HepG2 (cell line): ENCODE data around the gene SAMD4A. TPM values are rescaled to one million over a fixed set of nuclear protein-coding genes. Genes with fewer than 3 reads are reported as not detected.

ENCODE experiments used
- AGO2 ChIP-seq: fragments of 200-400 bp; formaldehyde crosslinking; optimal IDR thresholded peaks from 2 replicates; pipeline ENCODE3; 2017; ENCODE audit warnings: mild to moderate bottlenecking, low read depth, low read length, moderate library complexity
- MIER2 ChIP-seq: IDR thresholded peaks from 2 replicates; pipeline ENCODE4 v1.6.1; 2016; ENCODE audit warnings: missing biosample characterization, missing genetic modification reagents
- RBFOX2 ChIP-seq: fragments of 200-400 bp; formaldehyde crosslinking; IDR thresholded peaks from 2 replicates; pipeline ENCODE4 v1.6.1; 2017; ENCODE audit warnings: low read depth, mild to moderate bottlenecking, low read length
- SOX13 ChIP-seq, 3 experiments: fragments of 450-650 bp in 1 of 3; sonication (generic) in 1 of 3; formaldehyde crosslinking in 1 of 3; IDR thresholded peaks in 2 of 3; conservative IDR thresholded peaks in 1 of 3; 2 replicates each; pipeline versions ENCODE4 v1.5.0 to v1.6.1; 2016 to 2020; ENCODE audit warnings: antibody characterized with exemption in 1 of 3, mild to moderate bottlenecking in 1 of 3, missing compliant biosample characterization in 1 of 3, missing genetic modification reagents in 1 of 3, moderate library complexity in 1 of 3
- TCF7 ChIP-seq: sonication (generic); IDR thresholded peaks from 2 replicates; pipeline ENCODE4 v1.6.1; 2016; ENCODE audit warnings: antibody characterized with exemption, low read depth
- ZBTB20 ChIP-seq: sonication (generic); formaldehyde crosslinking; IDR thresholded peaks from 2 replicates; pipeline ENCODE4 v1.8.1; 2023; ENCODE audit warnings: missing genetic modification reagents, low read depth, mild to moderate bottlenecking, borderline replicate concordance
- ZBTB42 ChIP-seq: sonication (generic); formaldehyde crosslinking; IDR thresholded peaks from 2 replicates; pipeline ENCODE4 v1.5.0; 2020; ENCODE audit warnings: mild to moderate bottlenecking, missing genetic modification reagents
- ZFP41 ChIP-seq: sonication (generic); formaldehyde crosslinking; IDR thresholded peaks from 2 replicates; pipeline ENCODE4 v1.4.0; 2020; ENCODE audit warnings: mild to moderate bottlenecking, missing genetic modification reagents, borderline replicate concordance
- ZFYVE20 ChIP-seq: sonication (generic); formaldehyde crosslinking; IDR thresholded peaks from 2 replicates; pipeline ENCODE4 v1.8.0; 2023; ENCODE audit warnings: low read depth, mild to moderate bottlenecking, moderate library complexity, missing genetic modification reagents, borderline replicate concordance
- ZNF20 ChIP-seq: sonication (generic); formaldehyde crosslinking; IDR thresholded peaks from 2 replicates; pipeline ENCODE4 v1.4.0; 2020; ENCODE audit warnings: mild to moderate bottlenecking, moderate library complexity, missing genetic modification reagents
- ZNF569 ChIP-seq: sonication (generic); formaldehyde crosslinking; IDR thresholded peaks from 2 replicates; pipeline ENCODE4 v1.5.0; 2020; ENCODE audit warnings: mild to moderate bottlenecking, missing genetic modification reagents, moderate library complexity, borderline replicate concordance
- ZNF670 ChIP-seq: sonication (generic); formaldehyde crosslinking; IDR thresholded peaks from 2 replicates; pipeline ENCODE4 v1.8.0; 2022; ENCODE audit warnings: mild to moderate bottlenecking, missing genetic modification reagents, borderline replicate concordance
- ZNF772 ChIP-seq: sonication (generic); formaldehyde crosslinking; IDR thresholded peaks from 2 replicates; pipeline ENCODE4 v1.5.0; 2020; ENCODE audit warnings: mild to moderate bottlenecking, missing genetic modification reagents
- ZNF777 ChIP-seq: sonication (generic); formaldehyde crosslinking; IDR thresholded peaks from 2 replicates; pipeline ENCODE4 v1.4.0; 2020; ENCODE audit warnings: missing genetic modification reagents
- ZNF782 ChIP-seq: sonication (generic); formaldehyde crosslinking; IDR thresholded peaks from 2 replicates; pipeline ENCODE4 v1.4.0; 2020; ENCODE audit warnings: missing genetic modification reagents, mild to moderate bottlenecking, borderline replicate concordance
- ZNF83 ChIP-seq: sonication (generic); formaldehyde crosslinking; IDR thresholded peaks from 2 replicates; pipeline ENCODE4 v1.4.0; 2020; ENCODE audit warnings: missing genetic modification reagents, mild to moderate bottlenecking, borderline replicate concordance
- polyA plus RNA-seq, 8 experiments: library from polyadenylated mRNA; depleted of rRNA in 3 of 8; stranded (reverse) in 7 of 8; unstranded in 1 of 8; fragments of >200 nt; fragmentation: Illumina TruSeq in 4 of 8; extraction: Trizol in 4 of 8; gene quantifications; 2 replicates each; pipeline versions ENCODE4 v1.2.1 to v1.2.3, GENCODE V29; 2011 to 2016; ENCODE audit warnings: low read depth in 4 of 8, missing spikeins in 1 of 8, mixed read lengths in 1 of 8; ENCODE audit not compliant: insufficient read depth in 1 of 8
- total RNA-seq, 5 experiments: library from RNA; depleted of rRNA; stranded (reverse); fragments of >200 nt; fragmentation: Illumina TruSeq; extraction: Trizol; gene quantifications; 2 replicates each; pipeline ENCODE4 v1.2.3, GENCODE V29; 2016; ENCODE audit warnings: low read depth in 1 of 5
- TF ChIP-seq, protein P1 (sequence below): sonication (generic); formaldehyde crosslinking; IDR thresholded peaks from 2 replicates; pipeline ENCODE4 v1.5.0; 2020; ENCODE audit warnings: missing genetic modification reagents
- TF ChIP-seq, protein P2 (sequence below): sonication (generic); formaldehyde crosslinking; IDR thresholded peaks from 2 replicates; pipeline ENCODE4 v1.5.1; 2020; ENCODE audit warnings: mild to moderate bottlenecking, missing genetic modification reagents, borderline replicate concordance
- TF ChIP-seq, protein P3 (sequence below): sonication (generic); formaldehyde crosslinking; IDR thresholded peaks from 2 replicates; pipeline ENCODE4 v1.5.0; 2020; ENCODE audit warnings: mild to moderate bottlenecking, missing genetic modification reagents

Gene SAMD4A
- total and polyA plus RNA-seq, 2 of the 13 experiments (the other 11 are each of a cell fraction or from before 2014, with no cell fraction given) = 11.8 to 13.0 TPM

DNA sequence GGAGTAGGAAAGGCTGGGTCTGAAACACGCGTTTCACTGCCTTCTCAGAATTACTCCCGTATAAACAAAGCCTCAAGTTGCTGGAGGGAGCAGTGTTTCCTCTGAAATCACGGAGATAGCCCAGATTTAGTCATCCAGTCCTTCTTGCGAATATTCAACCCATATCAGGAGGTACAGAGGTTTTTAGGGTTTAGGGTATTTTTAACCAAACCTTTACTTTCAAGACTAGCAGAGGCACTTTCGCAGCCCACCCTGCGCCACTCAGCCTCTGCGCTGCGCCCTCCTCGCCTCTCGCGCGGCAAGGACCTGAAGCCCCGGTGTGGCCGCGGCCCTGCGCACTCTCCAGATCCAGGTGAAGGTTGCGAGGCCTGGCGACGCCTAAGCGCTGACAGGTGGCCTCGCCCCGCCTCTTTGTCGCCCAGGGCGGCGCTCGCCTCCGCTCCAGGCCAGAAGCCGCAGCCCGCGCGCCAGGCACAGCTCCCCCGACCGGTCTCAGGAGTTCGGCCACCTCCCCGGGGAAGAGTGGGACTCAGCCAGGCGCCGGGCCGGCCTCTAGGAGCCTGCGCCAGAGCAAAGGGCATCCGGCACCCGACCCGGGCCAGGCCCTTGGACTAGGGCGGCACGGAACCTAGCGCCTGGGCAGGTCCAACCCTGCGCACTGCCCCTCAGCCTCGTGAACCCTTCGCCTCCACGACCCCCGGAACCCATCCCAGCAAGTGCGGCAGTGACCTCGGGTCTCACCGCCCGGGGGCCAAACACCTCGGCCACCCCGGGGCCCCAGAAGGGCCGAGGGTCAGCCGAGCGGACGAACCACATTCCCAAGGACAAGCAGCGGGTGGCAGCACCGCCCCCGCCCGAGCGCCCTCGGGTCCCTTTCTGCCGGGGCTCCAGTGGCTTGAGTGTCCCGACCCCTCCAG lies 1.8 kb upstream of the SAMD4A start (continued):
- TF ChIP-seq MIER2 = no peak
- no peak for TF ChIP-seq TCF7
- TF ChIP-seq SOX13 (IDR thresholded peaks at IDR 0.05) = no peak
- TF ChIP-seq SOX13 (CRISPR knock-in tag; conservative IDR thresholded peaks at IDR 0.05 in 1 of 2, IDR thresholded peaks at IDR 0.05 in 1 of 2) = peak in 1 of 2 experiments; percentile 23; a peak in 1 of 4 replicates
- TF ChIP-seq ZBTB42 = no peak
- 0 out of 2 replicates have a peak, but pooled peaks have one; percentile 30 for TF ChIP-seq ZFYVE20 (CRISPR knock-in tag)
- TF ChIP-seq ZNF670 = 0 out of 2 replicates have a peak, but pooled peaks have one; percentile 35
- TF ChIP-seq, protein P1, sequence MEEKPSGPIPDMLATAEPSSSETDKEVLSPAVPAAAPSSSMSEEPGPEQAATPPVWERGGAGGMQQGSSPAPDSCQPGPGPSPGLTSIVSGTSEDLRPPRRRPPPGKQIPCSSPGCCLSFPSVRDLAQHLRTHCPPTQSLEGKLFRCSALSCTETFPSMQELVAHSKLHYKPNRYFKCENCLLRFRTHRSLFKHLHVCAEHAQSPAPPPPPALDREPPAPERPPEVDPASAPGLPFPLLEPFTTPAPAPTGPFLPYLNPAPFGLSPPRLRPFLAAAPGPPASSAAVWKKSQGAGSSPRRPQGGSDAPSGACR (CRISPR knock-in tag) = peak; percentile 73; the same call in 1 of the 2 replicates
- peak; percentile 91 for TF ChIP-seq RBFOX2
- no peak for TF ChIP-seq ZFP41 (CRISPR knock-in tag)
- TF ChIP-seq ZNF777 = no peak
- TF ChIP-seq ZBTB20 = no peak
- TF ChIP-seq, protein P2, sequence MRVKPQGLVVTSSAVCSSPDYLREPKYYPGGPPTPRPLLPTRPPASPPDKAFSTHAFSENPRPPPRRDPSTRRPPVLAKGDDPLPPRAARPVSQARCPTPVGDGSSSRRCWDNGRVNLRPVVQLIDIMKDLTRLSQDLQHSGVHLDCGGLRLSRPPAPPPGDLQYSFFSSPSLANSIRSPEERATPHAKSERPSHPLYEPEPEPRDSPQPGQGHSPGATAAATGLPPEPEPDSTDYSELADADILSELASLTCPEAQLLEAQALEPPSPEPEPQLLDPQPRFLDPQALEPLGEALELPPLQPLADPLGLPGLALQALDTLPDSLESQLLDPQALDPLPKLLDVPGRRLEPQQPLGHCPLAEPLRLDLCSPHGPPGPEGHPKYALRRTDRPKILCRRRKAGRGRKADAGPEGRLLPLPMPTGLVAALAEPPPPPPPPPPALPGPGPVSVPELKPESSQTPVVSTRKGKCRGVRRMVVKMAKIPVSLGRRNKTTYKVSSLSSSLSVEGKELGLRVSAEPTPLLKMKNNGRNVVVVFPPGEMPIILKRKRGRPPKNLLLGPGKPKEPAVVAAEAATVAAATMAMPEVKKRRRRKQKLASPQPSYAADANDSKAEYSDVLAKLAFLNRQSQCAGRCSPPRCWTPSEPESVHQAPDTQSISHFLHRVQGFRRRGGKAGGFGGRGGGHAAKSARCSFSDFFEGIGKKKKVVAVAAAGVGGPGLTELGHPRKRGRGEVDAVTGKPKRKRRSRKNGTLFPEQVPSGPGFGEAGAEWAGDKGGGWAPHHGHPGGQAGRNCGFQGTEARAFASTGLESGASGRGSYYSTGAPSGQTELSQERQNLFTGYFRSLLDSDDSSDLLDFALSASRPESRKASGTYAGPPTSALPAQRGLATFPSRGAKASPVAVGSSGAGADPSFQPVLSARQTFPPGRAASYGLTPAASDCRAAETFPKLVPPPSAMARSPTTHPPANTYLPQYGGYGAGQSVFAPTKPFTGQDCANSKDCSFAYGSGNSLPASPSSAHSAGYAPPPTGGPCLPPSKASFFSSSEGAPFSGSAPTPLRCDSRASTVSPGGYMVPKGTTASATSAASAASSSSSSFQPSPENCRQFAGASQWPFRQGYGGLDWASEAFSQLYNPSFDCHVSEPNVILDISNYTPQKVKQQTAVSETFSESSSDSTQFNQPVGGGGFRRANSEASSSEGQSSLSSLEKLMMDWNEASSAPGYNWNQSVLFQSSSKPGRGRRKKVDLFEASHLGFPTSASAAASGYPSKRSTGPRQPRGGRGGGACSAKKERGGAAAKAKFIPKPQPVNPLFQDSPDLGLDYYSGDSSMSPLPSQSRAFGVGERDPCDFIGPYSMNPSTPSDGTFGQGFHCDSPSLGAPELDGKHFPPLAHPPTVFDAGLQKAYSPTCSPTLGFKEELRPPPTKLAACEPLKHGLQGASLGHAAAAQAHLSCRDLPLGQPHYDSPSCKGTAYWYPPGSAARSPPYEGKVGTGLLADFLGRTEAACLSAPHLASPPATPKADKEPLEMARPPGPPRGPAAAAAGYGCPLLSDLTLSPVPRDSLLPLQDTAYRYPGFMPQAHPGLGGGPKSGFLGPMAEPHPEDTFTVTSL (CRISPR knock-in tag) = no peak
- TF ChIP-seq ZNF569 (CRISPR knock-in tag) = no peak
- 0 out of 2 replicates have a peak, but pooled peaks have one; percentile 12 for TF ChIP-seq ZNF20 (CRISPR knock-in tag)
- peak; percentile 90 for TF ChIP-seq AGO2
- peak; percentile 53; the same call in 1 of the 2 replicates for TF ChIP-seq ZNF782
- TF ChIP-seq, protein P3, sequence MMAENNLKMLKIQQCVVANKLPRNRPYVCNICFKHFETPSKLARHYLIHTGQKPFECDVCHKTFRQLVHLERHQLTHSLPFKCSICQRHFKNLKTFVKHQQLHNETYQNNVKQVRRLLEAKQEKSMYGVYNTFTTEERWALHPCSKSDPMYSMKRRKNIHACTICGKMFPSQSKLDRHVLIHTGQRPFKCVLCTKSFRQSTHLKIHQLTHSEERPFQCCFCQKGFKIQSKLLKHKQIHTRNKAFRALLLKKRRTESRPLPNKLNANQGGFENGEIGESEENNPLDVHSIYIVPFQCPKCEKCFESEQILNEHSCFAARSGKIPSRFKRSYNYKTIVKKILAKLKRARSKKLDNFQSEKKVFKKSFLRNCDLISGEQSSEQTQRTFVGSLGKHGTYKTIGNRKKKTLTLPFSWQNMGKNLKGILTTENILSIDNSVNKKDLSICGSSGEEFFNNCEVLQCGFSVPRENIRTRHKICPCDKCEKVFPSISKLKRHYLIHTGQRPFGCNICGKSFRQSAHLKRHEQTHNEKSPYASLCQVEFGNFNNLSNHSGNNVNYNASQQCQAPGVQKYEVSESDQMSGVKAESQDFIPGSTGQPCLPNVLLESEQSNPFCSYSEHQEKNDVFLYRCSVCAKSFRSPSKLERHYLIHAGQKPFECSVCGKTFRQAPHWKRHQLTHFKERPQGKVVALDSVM (CRISPR knock-in tag) = peak; percentile 41; the same call in 1 of the 2 replicates
- TF ChIP-seq ZNF83 = peak; percentile 27; the same call in 1 of the 2 replicates
- TF ChIP-seq ZNF772 = peak; percentile 60; the same call in 1 of the 2 replicates
